ENCODE results near the gene SS18L1. TPM values are rescaled to one million over a fixed set of nuclear protein-coding genes. Genes with fewer than 3 reads are reported as not detected.

SS18L1 gene
- total RNA-seq, 2 experiments from 2014 or later = 13.7 to 15.2 TPM

- ChIA-PET POLR2A (no interaction called here), CTCF (no interaction called here)
- peaks cover 38% of the 10 kb centered on the region for H3K27me3 Mint-ChIP-seq
- no peaks in the 10 kb centered on the region for H3K36me3 Mint-ChIP-seq
- intact Hi-C loops (cut with micrococcal nuclease) = no loop called here
- no peaks in the 10 kb centered on the region for H3K9me3 Mint-ChIP-seq
- no peaks in the 10 kb centered on the region for H3K4me1 Mint-ChIP-seq (ENCODE audit: low read depth)
- DNase-seq = no peak
- H3K27ac Mint-ChIP-seq = no peak overlapping the region
- H3K4me3 Mint-ChIP-seq = no peak overlapping the region
Observed at GRCh38 chr20:62216636-62217566, 73.3 kb downstream of the SS18L1 start.

- ChIA-PET CTCF (no interaction called here), POLR2A (no interaction called here)
Observed at GRCh38 chr20:62217913-62218773, 74.6 kb downstream of the SS18L1 start.

GRCh38 chr20:62219101-62219991, 75.8 kb downstream of the SS18L1 start:
- Mint-ChIP-seq H3K36me3 (no peaks in the 10 kb centered on the region), H3K4me3 (no peak overlapping the region), H3K27ac (no peak overlapping the region), H3K4me1 (ENCODE audit: low read depth) (no peaks in the 10 kb centered on the region), H3K27me3 (peaks cover 42% of the 10 kb centered on the region), H3K9me3 (no peaks in the 10 kb centered on the region)
- DNase-seq = no peak
- ChIA-PET POLR2A (no interaction called here), CTCF (no interaction called here)
- intact Hi-C loops (cut with micrococcal nuclease) = no loop called here

More at GRCh38 chr20:62217913-62218773, 74.6 kb downstream of the SS18L1 start:
- no peaks in the 10 kb centered on the region for H3K36me3 Mint-ChIP-seq
- DNase-seq = no peak
- intact Hi-C loops (cut with micrococcal nuclease) = no loop called here
- H3K4me3 Mint-ChIP-seq = no peak overlapping the region
- H3K27ac Mint-ChIP-seq = no peak overlapping the region
- peaks cover 44% of the 10 kb centered on the region for H3K27me3 Mint-ChIP-seq
- H3K4me1 Mint-ChIP-seq (ENCODE audit: low read depth) = no peaks in the 10 kb centered on the region
- no peaks in the 10 kb centered on the region for H3K9me3 Mint-ChIP-seq

- Mint-ChIP-seq H3K27me3 (peaks cover 47% of the 10 kb centered on the region), H3K4me1 (ENCODE audit: low read depth) (no peaks in the 10 kb centered on the region), H3K9me3 (no peaks in the 10 kb centered on the region), H3K27ac (no peak within 1 kb of the TSS), H3K36me3 (no peaks in the 10 kb centered on the region), H3K4me3 (no peak within 1 kb of the TSS)
- DNase-seq = peak; percentile 38
- ChIA-PET CTCF (no interaction called here), POLR2A (no interaction called here)
- intact Hi-C loops (cut with micrococcal nuclease) = no loop called here
Observed at GRCh38 chr20:62219992-62220665, 76.6 kb downstream of the SS18L1 start, which contains the start of gene HRH3. HRH3 (minus strand) TSS chr20:62220278; CDS start chr20:62219970, 308 bp downstream.

- no peaks in the 10 kb centered on the region for H3K4me1 Mint-ChIP-seq (ENCODE audit: low read depth)
- H3K27ac Mint-ChIP-seq = no peak overlapping the region
- intact Hi-C loops (cut with micrococcal nuclease) = no loop called here
- DNase-seq = no peak
- ChIA-PET CTCF (no interaction called here), POLR2A (no interaction called here)
- no peaks in the 10 kb centered on the region for H3K9me3 Mint-ChIP-seq
- peaks cover 47% of the 10 kb centered on the region for H3K27me3 Mint-ChIP-seq
- H3K36me3 Mint-ChIP-seq = no peaks in the 10 kb centered on the region
- no peak overlapping the region for H3K4me3 Mint-ChIP-seq
Observed at GRCh38 chr20:62220666-62221568, 77.3 kb downstream of the SS18L1 start.

- ChIA-PET POLR2A (no interaction called here), CTCF (no interaction called here)
- no peak for DNase-seq
- Mint-ChIP-seq H3K9me3 (no peaks in the 10 kb centered on the region), H3K4me1 (ENCODE audit: low read depth) (no peaks in the 10 kb centered on the region), H3K4me3 (no peak overlapping the region), H3K27me3 (peaks cover 47% of the 10 kb centered on the region), H3K36me3 (no peaks in the 10 kb centered on the region), H3K27ac (no peak overlapping the region)
- intact Hi-C loops (cut with micrococcal nuclease) = no loop called here
Observed at GRCh38 chr20:62222266-62222850, 78.8 kb downstream of the SS18L1 start.

- Mint-ChIP-seq H3K27ac (no peak overlapping the region), H3K4me3 (no peak overlapping the region), H3K4me1 (ENCODE audit: low read depth) (no peaks in the 10 kb centered on the region), H3K27me3 (peaks cover 44% of the 10 kb centered on the region), H3K9me3 (no peaks in the 10 kb centered on the region), H3K36me3 (no peaks in the 10 kb centered on the region)
- intact Hi-C loops (cut with micrococcal nuclease) = no loop called here
- DNase-seq = no peak
- CTCF ChIA-PET = no interaction called here
- POLR2A ChIA-PET = no interaction called here
Observed at GRCh38 chr20:62222972-62223371, 79.4 kb downstream of the SS18L1 start.

- Mint-ChIP-seq H3K9me3 (no peaks in the 10 kb centered on the region), H3K36me3 (no peaks in the 10 kb centered on the region), H3K4me3 (no peak overlapping the region), H3K27me3 (peaks cover 39% of the 10 kb centered on the region), H3K27ac (no peak overlapping the region), H3K4me1 (ENCODE audit: low read depth) (no peaks in the 10 kb centered on the region)
- CTCF ChIA-PET = no interaction called here
- no peak for DNase-seq
- intact Hi-C loops (cut with micrococcal nuclease) = no loop called here
- POLR2A ChIA-PET = no interaction called here
Observed at GRCh38 chr20:62223571-62223970, 80.0 kb downstream of the SS18L1 start.

GRCh38 chr20:62224113-62224855, 80.7 kb downstream of the SS18L1 start:
- H3K27me3 Mint-ChIP-seq = peaks cover 33% of the 10 kb centered on the region
- no peak overlapping the region for H3K27ac Mint-ChIP-seq
- intact Hi-C loops (cut with micrococcal nuclease) = no loop called here
- no peak for DNase-seq
- ChIA-PET POLR2A (no interaction called here), CTCF (no interaction called here)
- no peak overlapping the region for H3K4me3 Mint-ChIP-seq
- no peaks in the 10 kb centered on the region for H3K36me3 Mint-ChIP-seq
- H3K9me3 Mint-ChIP-seq = no peaks in the 10 kb centered on the region
- H3K4me1 Mint-ChIP-seq (ENCODE audit: low read depth) = no peaks in the 10 kb centered on the region

GRCh38 chr20:62225026-62225425, 81.5 kb downstream of the SS18L1 start:
- ChIA-PET POLR2A (no interaction called here), CTCF (no interaction called here)
- no peaks in the 10 kb centered on the region for H3K36me3 Mint-ChIP-seq
- H3K9me3 Mint-ChIP-seq = no peaks in the 10 kb centered on the region
- H3K4me3 Mint-ChIP-seq = no peak overlapping the region
- no peaks in the 10 kb centered on the region for H3K4me1 Mint-ChIP-seq (ENCODE audit: low read depth)
- DNase-seq = no peak
- intact Hi-C loops (cut with micrococcal nuclease) = no loop called here
- peaks cover 33% of the 10 kb centered on the region for H3K27me3 Mint-ChIP-seq
- no peak overlapping the region for H3K27ac Mint-ChIP-seq
